ENCODE results near the gene SEL1L2. TPM values are rescaled to one million over a fixed set of nuclear protein-coding genes. Genes with fewer than 3 reads are reported as not detected.
A peak's percentile ranks its signal among the peaks of the same experiment; 100 is the strongest.

Gene SEL1L2
- polyA plus RNA-seq, 1 experiment, result 0.38 TPM

GRCh38 chr20:13930281-13930680 is 60.1 kb downstream of the SEL1L2 start:
- no peak overlapping the region for H3K4me3 ChIP-seq (ENCODE audit: low read depth, low read length)
- TF ChIP-seq, protein P1, sequence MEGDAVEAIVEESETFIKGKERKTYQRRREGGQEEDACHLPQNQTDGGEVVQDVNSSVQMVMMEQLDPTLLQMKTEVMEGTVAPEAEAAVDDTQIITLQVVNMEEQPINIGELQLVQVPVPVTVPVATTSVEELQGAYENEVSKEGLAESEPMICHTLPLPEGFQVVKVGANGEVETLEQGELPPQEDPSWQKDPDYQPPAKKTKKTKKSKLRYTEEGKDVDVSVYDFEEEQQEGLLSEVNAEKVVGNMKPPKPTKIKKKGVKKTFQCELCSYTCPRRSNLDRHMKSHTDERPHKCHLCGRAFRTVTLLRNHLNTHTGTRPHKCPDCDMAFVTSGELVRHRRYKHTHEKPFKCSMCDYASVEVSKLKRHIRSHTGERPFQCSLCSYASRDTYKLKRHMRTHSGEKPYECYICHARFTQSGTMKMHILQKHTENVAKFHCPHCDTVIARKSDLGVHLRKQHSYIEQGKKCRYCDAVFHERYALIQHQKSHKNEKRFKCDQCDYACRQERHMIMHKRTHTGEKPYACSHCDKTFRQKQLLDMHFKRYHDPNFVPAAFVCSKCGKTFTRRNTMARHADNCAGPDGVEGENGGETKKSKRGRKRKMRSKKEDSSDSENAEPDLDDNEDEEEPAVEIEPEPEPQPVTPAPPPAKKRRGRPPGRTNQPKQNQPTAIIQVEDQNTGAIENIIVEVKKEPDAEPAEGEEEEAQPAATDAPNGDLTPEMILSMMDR (IDR thresholded peaks at IDR 0.05; ENCODE audit: insufficient read depth, low read depth, low read length), result no peak
- DNase-seq (ENCODE audit: low read depth), result peak; percentile 11
- H3K27me3 ChIP-seq (ENCODE audit: control insufficient read depth, insufficient read depth, low read length), result no peaks in the 10 kb centered on the region
- H3K36me3 ChIP-seq (ENCODE audit: control insufficient read depth, insufficient read depth, low read length), result no peaks in the 10 kb centered on the region
- POLR2A ChIA-PET, result no interaction called here
- CTCF ChIA-PET, result no interaction called here

DNA sequence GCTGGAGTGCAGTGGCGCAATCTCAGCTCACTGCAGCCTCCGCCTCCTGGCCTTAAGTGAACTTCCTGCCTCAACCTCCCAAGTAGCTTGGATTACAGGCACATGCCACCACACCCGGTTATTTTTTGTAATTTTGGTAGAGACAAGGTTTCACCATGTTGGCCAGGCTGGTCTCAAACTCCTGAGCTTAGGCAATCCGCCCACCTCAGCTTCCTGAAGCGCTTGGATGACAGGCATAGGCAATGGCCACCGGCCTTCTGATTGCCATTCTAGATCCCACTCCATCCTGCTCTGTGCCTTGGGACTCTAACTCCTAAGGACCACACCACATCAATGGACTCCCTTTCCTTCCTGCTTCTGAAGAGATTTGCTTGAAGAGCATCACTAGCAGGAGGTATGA is 60.6 kb downstream of the SEL1L2 start:
- CTCF ChIA-PET, result no interaction called here
- DNase-seq (ENCODE audit: low read depth), result no peak
- Histone ChIP-seq H3K4me3 (ENCODE audit: low read depth, low read length) (no peak overlapping the region), H3K36me3 (ENCODE audit: control insufficient read depth, insufficient read depth, low read length) (no peaks in the 10 kb centered on the region), H3K27me3 (ENCODE audit: control insufficient read depth, insufficient read depth, low read length) (no peaks in the 10 kb centered on the region)
- POLR2A ChIA-PET, result no interaction called here
- TF ChIP-seq, protein P1 (IDR thresholded peaks at IDR 0.05; ENCODE audit: insufficient read depth, low read depth, low read length), result no peak

DNA sequence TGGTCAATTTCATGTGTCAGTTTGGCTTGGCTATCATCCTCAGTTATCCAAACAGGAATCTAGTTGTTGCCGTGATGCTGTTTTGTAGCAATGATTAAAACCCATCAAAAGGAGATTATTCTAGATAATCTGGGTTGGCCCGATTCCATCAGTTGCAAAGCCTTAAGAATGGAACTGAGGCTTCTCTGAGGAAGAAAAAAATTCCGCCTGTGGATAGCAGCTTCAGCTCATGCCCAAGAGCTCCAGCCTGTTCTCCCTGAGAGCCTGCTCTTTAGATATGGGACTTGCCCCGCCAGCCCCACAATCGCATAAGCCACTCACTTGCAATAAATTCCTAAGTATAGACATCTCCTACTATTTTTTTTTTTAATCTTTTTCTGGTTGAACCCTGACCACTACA is 61.5 kb downstream of the SEL1L2 start:
- TF ChIP-seq, protein P1 (IDR thresholded peaks at IDR 0.05; ENCODE audit: insufficient read depth, low read depth, low read length), result no peak
- H3K4me3 ChIP-seq (ENCODE audit: low read depth, low read length), result no peak overlapping the region
- H3K36me3 ChIP-seq (ENCODE audit: control insufficient read depth, insufficient read depth, low read length), result no peaks in the 10 kb centered on the region
- DNase-seq (ENCODE audit: low read depth), result no peak
- ChIA-PET POLR2A (no interaction called here), CTCF (no interaction called here)
- H3K27me3 ChIP-seq (ENCODE audit: control insufficient read depth, insufficient read depth, low read length), result no peaks in the 10 kb centered on the region

DNA sequence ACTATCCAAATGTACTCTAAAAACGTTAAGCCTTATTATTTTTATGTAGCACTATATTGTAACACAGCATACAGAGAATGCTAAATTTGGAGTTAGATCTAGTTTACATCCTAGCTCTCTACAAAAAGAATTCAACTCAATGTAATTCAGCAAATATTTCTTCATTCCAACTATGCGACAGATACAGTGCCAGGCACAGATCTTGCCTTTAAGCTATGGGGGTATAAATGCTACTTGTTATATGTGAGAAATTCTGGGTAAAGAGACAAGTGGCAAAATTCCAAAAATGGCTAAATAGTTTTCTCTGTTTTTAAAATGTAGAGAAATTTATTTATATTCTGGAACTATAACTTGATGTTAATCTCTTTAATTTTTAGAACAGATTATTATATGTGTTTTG is 63.2 kb downstream of the SEL1L2 start:
- Histone ChIP-seq H3K27me3 (ENCODE audit: control insufficient read depth, insufficient read depth, low read length) (no peaks in the 10 kb centered on the region), H3K36me3 (ENCODE audit: control insufficient read depth, insufficient read depth, low read length) (no peaks in the 10 kb centered on the region), H3K4me3 (ENCODE audit: low read depth, low read length) (no peak overlapping the region)
- no peak for DNase-seq (ENCODE audit: low read depth)
- CTCF ChIA-PET, result no interaction called here
- POLR2A ChIA-PET, result no interaction called here
- TF ChIP-seq, protein P1 (IDR thresholded peaks at IDR 0.05; ENCODE audit: insufficient read depth, low read depth, low read length), result no peak

- POLR2A ChIA-PET, result no interaction called here
- CTCF ChIA-PET, result no interaction called here
- H3K4me3 ChIP-seq (ENCODE audit: low read depth, low read length), result no peak overlapping the region
- DNase-seq (ENCODE audit: low read depth), result peak; percentile 21
- no peaks in the 10 kb centered on the region for H3K27me3 ChIP-seq (ENCODE audit: control insufficient read depth, insufficient read depth, low read length)
- TF ChIP-seq, protein P1 (IDR thresholded peaks at IDR 0.05; ENCODE audit: insufficient read depth, low read depth, low read length), result no peak
- H3K36me3 ChIP-seq (ENCODE audit: control insufficient read depth, insufficient read depth, low read length), result no peaks in the 10 kb centered on the region
These were observed 68.2 kb downstream of the SEL1L2 start for GRCh38 chr20:13922241-13922640.
